Tibial artery (tissue), 4 donors: ENCODE data around the gene RRM1.

Source experiments
- DNase-seq, 2 donors: peaks; one replicate each; pipeline ENCODE4 v3.0.0-alpha.2; 2019
- H3K27ac ChIP-seq, 2 donors: fragments of 200-600 bp; sonication (generic) in 1 of 2; 1 replicate in 1 of 2; 2 replicates in 1 of 2; pipeline ENCODE4 v1.5.1; 2018 to 2019; ENCODE audit warnings: mild to moderate bottlenecking in 1 of 2
- H3K27me3 ChIP-seq, 2 donors: fragments of 200-600 bp; sonication (generic) in 1 of 2; one replicate each; pipeline versions ENCODE4 v1.5.1 to v1.6.0; 2016 to 2019
- H3K36me3 ChIP-seq, 3 donors: fragments of 200-600 bp; sonication (generic) in 2 of 3; one replicate each; pipeline ENCODE4 v1.5.1; 2016 to 2019; ENCODE audit warnings: mild to moderate bottlenecking in 2 of 3
- H3K4me1 ChIP-seq, 4 donors: fragments of 200-600 bp; sonication (generic) in 2 of 4; 1 replicate in 3 of 4; 2 replicates in 1 of 4; pipeline ENCODE4 v1.5.1; 2016 to 2019
- H3K4me3 ChIP-seq, 2 donors: fragments of 200-600 bp; sonication (generic) in 1 of 2; 1 replicate in 1 of 2; 2 replicates in 1 of 2; pipeline ENCODE4 v1.5.1; 2018 to 2019; ENCODE audit warnings: mild to moderate bottlenecking in 2 of 2
- H3K9me3 ChIP-seq, 3 donors: fragments of 200-600 bp; sonication (generic) in 1 of 3; one replicate each; pipeline ENCODE4 v1.5.1; 2016 to 2019
- intact Hi-C: fragments of 100-400 bp; cut with DNase I; formaldehyde crosslinking; loops from one replicate; pipeline ENCODE4 v1.15.0; 2023; ENCODE audit warnings: low total_unique reads
- TF ChIP-seq, protein P1 (sequence below), 2 experiments: fragments of 200-600 bp in 1 of 2; fragments of 450-650 bp in 1 of 2; IDR thresholded peaks; one replicate each; pipeline ENCODE4 v1.5.1; 2017 to 2019; ENCODE audit warnings: antibody characterized with exemption in 2 of 2, mild to moderate bottlenecking in 1 of 2, moderate library complexity in 1 of 2

RRM1 gene

DNA sequence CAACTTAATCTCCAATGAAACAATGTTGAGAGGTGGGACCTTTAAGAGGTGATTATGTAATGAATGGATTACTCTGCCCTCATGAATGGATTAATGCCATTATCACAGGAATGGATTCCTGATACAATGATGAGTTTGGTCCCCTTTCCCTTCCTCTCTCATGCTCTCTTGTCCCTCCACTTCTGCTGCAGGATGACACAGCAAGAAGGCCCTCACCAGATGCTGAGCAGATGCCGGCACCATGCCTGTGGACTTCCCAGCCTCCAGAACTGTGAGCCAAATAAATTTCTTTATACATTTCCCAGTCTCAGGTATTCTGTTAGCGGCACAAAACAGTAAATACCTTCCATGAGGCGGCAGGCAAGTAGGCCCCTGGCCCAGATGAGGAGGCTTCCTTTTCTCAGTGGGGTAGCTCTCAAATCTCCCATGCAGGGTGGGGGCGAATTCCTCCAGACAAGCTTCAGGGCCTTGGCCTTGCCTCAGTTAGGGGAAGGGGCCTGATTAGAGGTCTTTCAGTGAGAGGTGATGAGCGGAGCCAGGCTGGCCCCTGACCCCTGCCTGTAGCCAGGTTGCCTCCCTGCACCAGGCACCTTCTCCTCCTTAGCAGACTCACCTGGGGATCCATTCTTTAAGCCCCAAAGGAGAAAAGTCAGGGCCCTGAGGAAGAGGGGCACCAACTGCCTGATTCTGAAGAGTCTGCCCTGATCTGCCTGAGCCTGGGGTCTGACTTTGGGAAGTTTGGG, 86.0 kb downstream of the RRM1 start:
- TF ChIP-seq, protein P1, sequence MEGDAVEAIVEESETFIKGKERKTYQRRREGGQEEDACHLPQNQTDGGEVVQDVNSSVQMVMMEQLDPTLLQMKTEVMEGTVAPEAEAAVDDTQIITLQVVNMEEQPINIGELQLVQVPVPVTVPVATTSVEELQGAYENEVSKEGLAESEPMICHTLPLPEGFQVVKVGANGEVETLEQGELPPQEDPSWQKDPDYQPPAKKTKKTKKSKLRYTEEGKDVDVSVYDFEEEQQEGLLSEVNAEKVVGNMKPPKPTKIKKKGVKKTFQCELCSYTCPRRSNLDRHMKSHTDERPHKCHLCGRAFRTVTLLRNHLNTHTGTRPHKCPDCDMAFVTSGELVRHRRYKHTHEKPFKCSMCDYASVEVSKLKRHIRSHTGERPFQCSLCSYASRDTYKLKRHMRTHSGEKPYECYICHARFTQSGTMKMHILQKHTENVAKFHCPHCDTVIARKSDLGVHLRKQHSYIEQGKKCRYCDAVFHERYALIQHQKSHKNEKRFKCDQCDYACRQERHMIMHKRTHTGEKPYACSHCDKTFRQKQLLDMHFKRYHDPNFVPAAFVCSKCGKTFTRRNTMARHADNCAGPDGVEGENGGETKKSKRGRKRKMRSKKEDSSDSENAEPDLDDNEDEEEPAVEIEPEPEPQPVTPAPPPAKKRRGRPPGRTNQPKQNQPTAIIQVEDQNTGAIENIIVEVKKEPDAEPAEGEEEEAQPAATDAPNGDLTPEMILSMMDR (IDR thresholded peaks at IDR 0.05): no peak
- no peaks in the 10 kb centered on the region for H3K9me3 ChIP-seq
- H3K36me3 ChIP-seq: no peaks in the 10 kb centered on the region
- H3K4me1 ChIP-seq: no peaks in the 10 kb centered on the region
- intact Hi-C loops: no loop called here
- no peak overlapping the region for H3K4me3 ChIP-seq
- DNase-seq: no peak
- H3K27ac ChIP-seq: no peak overlapping the region
- no peaks in the 10 kb centered on the region for H3K27me3 ChIP-seq

DNA sequence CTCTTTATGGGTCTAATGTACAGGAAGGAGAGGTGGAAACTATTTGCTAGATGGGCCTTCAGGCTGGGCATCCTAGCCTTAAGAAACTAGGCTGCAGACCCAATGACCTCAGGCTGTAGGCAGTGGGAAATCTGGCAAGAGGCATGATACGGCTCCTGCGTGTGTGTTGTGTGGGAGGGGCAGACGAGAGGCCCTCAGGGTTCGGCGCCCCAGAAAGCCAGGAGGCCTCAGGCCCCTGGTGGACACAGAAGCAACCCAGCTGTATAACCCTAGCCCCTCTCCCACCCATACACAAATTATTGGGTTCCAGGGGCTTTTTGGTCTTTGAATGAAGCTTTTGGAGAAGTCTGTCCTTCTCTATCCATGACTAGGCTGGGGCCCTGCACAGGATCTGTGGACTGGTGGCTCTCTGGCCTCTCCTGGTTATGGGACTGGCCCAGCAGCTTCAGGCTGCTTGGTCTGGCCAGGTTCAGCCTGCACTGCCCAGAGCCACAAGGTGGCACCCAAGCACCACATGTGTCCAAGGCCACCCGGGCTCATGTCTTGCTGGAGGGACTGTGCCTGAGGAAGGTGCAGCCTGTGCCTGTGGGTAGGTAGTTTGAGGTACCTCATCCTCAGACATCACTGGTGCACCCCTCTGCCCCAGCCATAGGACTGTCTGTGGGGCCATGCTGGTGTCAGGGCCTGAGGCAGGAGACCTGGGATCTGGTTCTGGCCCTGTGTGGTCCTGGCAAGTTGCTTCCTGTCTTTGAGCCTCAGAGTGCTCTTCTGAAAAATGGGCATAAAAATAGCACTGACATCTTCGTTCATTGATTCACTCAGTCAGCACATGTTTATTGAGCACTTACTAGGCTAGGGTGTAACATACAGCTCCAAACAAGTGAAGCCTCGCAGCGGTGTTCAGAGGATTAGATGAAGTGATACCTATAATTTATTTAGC, 87.5 kb downstream of the RRM1 start:
- Histone ChIP-seq H3K27ac (no peak overlapping the region), H3K4me3 (no peak overlapping the region), H3K36me3 (no peaks in the 10 kb centered on the region), H3K27me3 (no peaks in the 10 kb centered on the region), H3K9me3 (no peaks in the 10 kb centered on the region), H3K4me1 (peaks cover 0 to 3% (median under 1%) of the 10 kb centered on the region in 4 donors)
- no peak for DNase-seq
- TF ChIP-seq, protein P1 (IDR thresholded peaks at IDR 0.05): peak; percentile 37 to 41
- intact Hi-C loops: no loop called here

- Histone ChIP-seq H3K27ac (no peak overlapping the region), H3K27me3 (no peaks in the 10 kb centered on the region), H3K9me3 (no peaks in the 10 kb centered on the region), H3K4me3 (no peak overlapping the region), H3K4me1 (peaks cover 0 to 14% (median 9%) of the 10 kb centered on the region in 4 donors), H3K36me3 (no peaks in the 10 kb centered on the region)
- DNase-seq: no peak
- TF ChIP-seq, protein P1 (IDR thresholded peaks at IDR 0.05): no peak
- intact Hi-C loops: no loop called here
Measured at GRCh38 chr11:4183410-4184057, 88.9 kb downstream of the RRM1 start.

GRCh38 chr11:4184163-4184916, 89.7 kb downstream of the RRM1 start:
- Histone ChIP-seq H3K4me1 (peaks cover 0 to 14% (median 9%) of the 10 kb centered on the region in 4 donors), H3K27me3 (no peaks in the 10 kb centered on the region), H3K9me3 (no peaks in the 10 kb centered on the region), H3K27ac (no peak overlapping the region), H3K4me3 (no peak overlapping the region), H3K36me3 (no peaks in the 10 kb centered on the region)
- intact Hi-C loops: no loop called here
- TF ChIP-seq, protein P1 (IDR thresholded peaks at IDR 0.05): no peak
- no peak for DNase-seq

DNA sequence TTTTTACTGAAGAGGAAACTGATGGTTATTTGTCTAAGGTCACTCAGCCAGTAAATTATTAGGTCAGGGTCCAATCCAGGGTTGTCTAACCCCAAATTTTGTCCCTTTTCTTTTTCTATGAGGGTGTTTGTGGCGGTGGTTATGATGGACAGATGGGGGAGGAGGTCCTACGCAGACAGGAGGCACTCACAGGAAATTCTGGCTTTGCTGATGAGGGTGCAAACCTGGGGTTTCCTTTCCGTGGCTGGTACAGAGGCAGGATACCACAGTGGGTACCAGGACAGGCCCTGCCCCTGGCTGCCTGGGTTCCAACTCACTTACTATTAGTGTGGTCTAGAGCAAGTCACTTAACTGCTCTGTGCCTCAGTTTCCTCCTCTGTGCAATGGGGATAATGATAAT, 91.0 kb downstream of the RRM1 start:
- TF ChIP-seq, protein P1 (IDR thresholded peaks at IDR 0.05): no peak
- Histone ChIP-seq H3K36me3 (no peaks in the 10 kb centered on the region), H3K27ac (no peak overlapping the region), H3K4me1 (peaks cover 0 to 21% (median 13%) of the 10 kb centered on the region in 4 donors), H3K9me3 (no peaks in the 10 kb centered on the region), H3K4me3 (no peak overlapping the region), H3K27me3 (no peaks in the 10 kb centered on the region)
- intact Hi-C loops: no loop called here
- no peak for DNase-seq
